Heart left ventricle (tissue), 16 donors: Measurements from ENCODE around the gene KRT3. TPM values are rescaled to one million over a fixed set of nuclear protein-coding genes. Genes with fewer than 3 reads are reported as not detected.

Source experiments
- ATAC-seq, 4 donors: fragments of 200-7000 bp; cut with Tn5 transposase; one replicate each; pipeline ENCODE4 v1.9.1; 2020 to 2022; ENCODE audit warnings: moderate library complexity in 4 of 4, mild to moderate bottlenecking in 3 of 4, moderate number of reproducible peaks in 1 of 4
- DNase-seq, 5 donors: peaks; one replicate each; pipeline ENCODE4 v3.0.0-alpha.2; 2020
- H3K27ac ChIP-seq, 12 donors: fragments of 200-600 bp; sonication (generic) in 4 of 12; one replicate each; pipeline versions ENCODE4 v1.5.0 to v1.8.0; 2016 to 2022; ENCODE audit warnings: mild to moderate bottlenecking in 2 of 12
- H3K27me3 ChIP-seq, 9 donors: fragments of 200-600 bp; sonication (generic) in 2 of 9; one replicate each; pipeline versions ENCODE4 v1.5.1 to v1.8.0; 2016 to 2022; ENCODE audit warnings: mild to moderate bottlenecking in 3 of 9
- H3K36me3 ChIP-seq, 9 donors: fragments of 200-600 bp; sonication (generic) in 2 of 9; one replicate each; pipeline versions ENCODE4 v1.5.0 to v1.8.0; 2018 to 2022; ENCODE audit warnings: mild to moderate bottlenecking in 2 of 9
- H3K4me1 ChIP-seq, 12 donors: fragments of 200-600 bp; sonication (generic) in 4 of 12; one replicate each; pipeline versions ENCODE4 v1.5.0 to v1.8.0; 2016 to 2022; ENCODE audit warnings: mild to moderate bottlenecking in 3 of 12
- H3K4me3 ChIP-seq, 12 donors: fragments of 200-600 bp; sonication (generic) in 4 of 12; one replicate each; pipeline versions ENCODE4 v1.5.0 to v1.8.0; 2017 to 2022; ENCODE audit warnings: mild to moderate bottlenecking in 9 of 12, moderate library complexity in 4 of 12
- H3K9me3 ChIP-seq, 12 donors: fragments of 200-600 bp; sonication (generic) in 4 of 12; one replicate each; pipeline versions ENCODE4 v1.5.0 to v1.8.0; 2016 to 2022; ENCODE audit warnings: mild to moderate bottlenecking in 1 of 12
- POLR2A ChIP-seq, 2 donors: fragments of 450-650 bp; IDR thresholded peaks; one replicate each; pipeline ENCODE4 v1.6.1; 2017; ENCODE audit warnings: antibody characterized with exemption in 2 of 2, mild to moderate bottlenecking in 2 of 2, moderate library complexity in 2 of 2
- WGBS, 4 donors: extraction: QIAGEN DNeasy Blood & Tissue Kit in 2 of 4; methylation state at CpG; one replicate each; pipeline versions ENCODE4 v1.1.5 to v1.1.7; 2013 to 2018; 5-methylcytosine and 5-hydroxymethylcytosine counted together
- intact Hi-C, 10 donors: fragments of 100-400 bp; cut with DNase I; formaldehyde crosslinking; loops; one replicate each; pipeline versions ENCODE4 v1.11.1 to v1.14.2; 2022
- polyA plus RNA-seq, 2 donors: library from polyadenylated mRNA; stranded (reverse); fragments of 200-250 nt; gene quantifications; one replicate each; pipeline ENCODE4 v1.2.3, GENCODE V29; 2013
- total RNA-seq, 9 donors: library from RNA; depleted of rRNA in 2 of 9; stranded (reverse); fragments of >200 nt in 2 of 9; fragmentation: NEBNext Ultra II Directional in 3 of 9; extraction: Animal tissue kit (Norgen Biotek cat#: 25700) in 3 of 9; gene quantifications; one replicate each; pipeline versions ENCODE4 v1.1.0 to v1.2.4, GENCODE V29; 2016 to 2023
- TF ChIP-seq, protein P1 (sequence below), 12 donors: fragments of 200-600 bp; sonication (generic) in 4 of 12; IDR thresholded peaks; one replicate each; pipeline versions ENCODE4 v1.5.0 to v1.8.0; 2018 to 2022; ENCODE audit warnings: antibody characterized with exemption in 12 of 12, mild to moderate bottlenecking in 5 of 12
- donor health status: ischemic (EF 13 %, LVEDD 7.1; RV severe dilation, severe dysfunction).
- donor health status: healthy with polysubstance abuse.
- donor health status: DM: no; HTN: yes; CAD: no.
- donor health status: DM: no; HTN: no; CAD: no.
- donor health status: ischemic (EF 25% LVEDD 6.9; RV normal size, moderate dysfunction).
- donor health status: ischemic (EF 25% LVEDD 5.7; RV mildly dilated, moderate dysfunction).
- donor health status: healthy.
- donor health status: DM: yes; HTN: yes; CAD: no.
- donor health status: ischemic (EF 35%, LVEDD 5.7; RV mildly dilated, moderate dysfunction).
- donor health status: nonischemic (EF 11% LVEDD 7.7; RV severe dilation, severe dysfunction).
- donor health status: DM: yes; HTN: yes; CAD: no.
- donor health status: PGD.
- donor health status: ischemic (EF 29% LVEDD 5.4; RV normal size, mild dysfunction).
- donor health status: nonischemic (EF 23%, LVEDD 6.1; RV moderate dilation, normal function).

The KRT3 gene
- total and polyA plus RNA-seq, 11 donors = not detected

DNA sequence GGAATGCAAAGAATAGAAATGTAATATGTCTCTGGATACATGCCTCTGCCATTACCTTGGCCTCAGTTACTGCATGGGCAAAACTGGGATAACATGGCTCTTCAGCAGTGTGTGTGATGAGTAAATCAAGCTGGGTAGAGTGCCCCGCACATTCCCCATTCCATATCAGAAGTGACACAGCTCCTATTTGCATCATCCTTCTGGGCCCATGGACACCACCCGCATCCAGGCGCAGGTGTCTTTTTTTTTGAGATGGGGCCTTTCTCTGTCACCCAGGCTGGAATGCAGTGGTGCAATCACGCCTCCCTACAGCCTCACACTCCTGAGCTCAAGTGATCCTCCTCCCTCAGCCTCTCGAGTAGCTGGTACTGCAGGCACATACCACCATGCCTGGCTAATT is 50.4 kb downstream of the KRT3 start:
- 71 to 81% (median 78%) methylated on average over 5 of the region's 5 CpGs for WGBS, 4 donors
- Histone ChIP-seq H3K36me3 (no peaks in the 10 kb centered on the region), H3K9me3 (no peaks in the 10 kb centered on the region), H3K27ac (no peak overlapping the region), H3K4me1 (no peaks in the 10 kb centered on the region), H3K27me3 (peaks cover 0 to 33% (median 0%) of the 10 kb centered on the region in 9 donors), H3K4me3 (no peak overlapping the region)
- ATAC-seq (no peak), DNase-seq (no peak)
- TF ChIP-seq, protein P1, sequence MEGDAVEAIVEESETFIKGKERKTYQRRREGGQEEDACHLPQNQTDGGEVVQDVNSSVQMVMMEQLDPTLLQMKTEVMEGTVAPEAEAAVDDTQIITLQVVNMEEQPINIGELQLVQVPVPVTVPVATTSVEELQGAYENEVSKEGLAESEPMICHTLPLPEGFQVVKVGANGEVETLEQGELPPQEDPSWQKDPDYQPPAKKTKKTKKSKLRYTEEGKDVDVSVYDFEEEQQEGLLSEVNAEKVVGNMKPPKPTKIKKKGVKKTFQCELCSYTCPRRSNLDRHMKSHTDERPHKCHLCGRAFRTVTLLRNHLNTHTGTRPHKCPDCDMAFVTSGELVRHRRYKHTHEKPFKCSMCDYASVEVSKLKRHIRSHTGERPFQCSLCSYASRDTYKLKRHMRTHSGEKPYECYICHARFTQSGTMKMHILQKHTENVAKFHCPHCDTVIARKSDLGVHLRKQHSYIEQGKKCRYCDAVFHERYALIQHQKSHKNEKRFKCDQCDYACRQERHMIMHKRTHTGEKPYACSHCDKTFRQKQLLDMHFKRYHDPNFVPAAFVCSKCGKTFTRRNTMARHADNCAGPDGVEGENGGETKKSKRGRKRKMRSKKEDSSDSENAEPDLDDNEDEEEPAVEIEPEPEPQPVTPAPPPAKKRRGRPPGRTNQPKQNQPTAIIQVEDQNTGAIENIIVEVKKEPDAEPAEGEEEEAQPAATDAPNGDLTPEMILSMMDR (IDR thresholded peaks at IDR 0.05) = no peak
- TF ChIP-seq POLR2A (IDR thresholded peaks at IDR 0.05) = no peak
- intact Hi-C loops = no loop called here

DNA sequence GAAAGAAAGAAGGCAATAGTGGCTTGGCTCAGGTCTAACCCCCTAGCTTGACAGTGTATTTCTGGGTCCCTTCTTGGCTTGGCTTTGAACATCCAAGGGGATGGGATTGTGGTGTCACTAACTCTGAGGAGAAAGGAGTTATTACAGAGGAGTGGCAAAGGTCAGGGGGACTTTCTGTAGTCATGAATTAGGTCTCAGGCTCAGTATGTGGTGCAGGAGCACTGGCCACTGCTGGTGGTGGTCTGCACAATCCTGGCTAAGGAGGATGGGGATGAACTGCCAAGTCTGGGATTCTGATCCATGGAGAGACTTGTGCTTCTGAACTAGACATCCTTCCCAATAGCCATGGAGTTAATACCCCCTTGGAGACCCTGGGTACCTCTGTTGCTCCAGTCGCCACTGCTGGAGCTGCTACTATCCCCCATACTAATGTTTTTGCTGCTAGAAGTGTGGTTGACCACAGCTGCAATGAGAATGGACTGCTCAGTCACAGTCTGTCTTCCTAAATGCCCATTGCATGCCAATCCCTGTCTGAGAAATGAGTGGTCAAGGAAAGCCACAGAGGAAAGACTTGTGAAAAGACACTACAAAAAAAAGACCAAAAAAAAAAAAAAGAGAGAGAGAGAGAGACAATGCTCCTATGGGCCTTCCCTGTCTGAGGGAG is 51.3 kb downstream of the KRT3 start:
- Histone ChIP-seq H3K36me3 (no peaks in the 10 kb centered on the region), H3K4me1 (no peaks in the 10 kb centered on the region), H3K9me3 (no peaks in the 10 kb centered on the region), H3K27me3 (peaks cover 0 to 33% (median 0%) of the 10 kb centered on the region in 9 donors), H3K4me3 (no peak overlapping the region), H3K27ac (no peak overlapping the region)
- DNase-seq = no peak
- WGBS, 4 donors = 33 to 78% (median 67%) methylated on average over 1 of the region's 1 CpG
- intact Hi-C loops = no loop called here
- TF ChIP-seq POLR2A (IDR thresholded peaks at IDR 0.05) = no peak
- TF ChIP-seq, protein P1 (IDR thresholded peaks at IDR 0.05) = no peak
- no peak for ATAC-seq

DNA sequence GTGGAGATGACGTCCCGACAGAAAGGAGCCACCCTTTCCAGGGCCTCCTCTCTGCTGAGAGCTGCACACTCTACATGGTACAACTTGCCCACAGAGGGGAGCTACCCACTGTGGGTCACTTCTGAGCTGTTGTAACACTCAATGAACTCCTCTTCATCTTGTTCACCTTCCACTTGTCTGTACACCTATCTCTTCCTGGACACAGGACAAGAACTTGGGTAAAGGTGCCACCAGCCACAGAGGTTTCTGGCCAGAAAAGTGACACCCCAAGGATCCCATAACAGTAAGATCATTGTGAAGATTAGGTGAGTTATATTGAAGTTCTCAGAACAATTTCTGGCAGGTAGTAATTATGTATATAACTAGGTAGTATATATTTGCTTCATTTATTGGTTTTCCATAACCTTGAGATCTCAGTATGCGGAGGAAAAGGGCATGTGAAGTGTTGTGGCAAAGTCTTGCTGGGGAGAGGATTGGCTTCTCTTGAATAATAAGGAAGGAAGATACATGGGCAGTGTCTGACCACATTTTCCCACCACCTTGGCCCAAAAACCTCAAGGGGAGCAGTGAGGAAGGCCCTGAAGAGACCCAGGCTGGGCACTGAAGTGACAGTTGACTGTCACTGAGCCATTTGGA is 53.0 kb downstream of the KRT3 start:
- intact Hi-C loops = no loop called here
- no peaks in the 10 kb centered on the region for H3K36me3 ChIP-seq
- 73 to 83% (median 81%) methylated on average over 3 of the region's 3 CpGs for whole genome bisulfite sequencing, 4 donors
- no peak overlapping the region for H3K27ac ChIP-seq
- no peaks in the 10 kb centered on the region for H3K4me1 ChIP-seq
- DNase-seq (no peak), ATAC-seq (no peak)
- no peak overlapping the region for H3K4me3 ChIP-seq
- TF ChIP-seq, protein P1 (IDR thresholded peaks at IDR 0.05) = no peak
- TF ChIP-seq POLR2A (IDR thresholded peaks at IDR 0.05) = no peak
- H3K27me3 ChIP-seq = peaks cover 0 to 33% (median 0%) of the 10 kb centered on the region in 9 donors
- no peaks in the 10 kb centered on the region for H3K9me3 ChIP-seq

DNA sequence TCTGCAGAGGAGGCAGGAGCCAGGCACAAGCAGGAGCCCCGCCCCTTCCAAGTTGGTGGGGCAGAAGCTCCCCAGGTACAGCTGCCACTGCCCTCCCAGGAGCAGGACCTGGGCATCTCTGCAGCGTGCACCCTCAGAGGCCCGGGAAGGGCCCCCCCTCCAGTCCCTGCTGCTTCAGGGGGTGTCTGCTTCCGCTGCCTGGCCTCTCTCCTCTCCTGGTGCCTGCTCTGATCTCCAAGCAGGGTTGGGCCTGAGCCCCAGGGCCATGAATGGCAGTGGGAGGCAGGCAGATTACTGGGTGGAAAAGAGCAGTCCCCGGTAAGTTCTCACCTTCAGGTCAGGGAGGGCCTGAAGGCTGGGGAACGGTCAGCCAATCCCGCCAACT is 53.7 kb downstream of the KRT3 start:
- Histone ChIP-seq H3K36me3 (no peaks in the 10 kb centered on the region), H3K9me3 (no peaks in the 10 kb centered on the region), H3K27ac (no peak overlapping the region), H3K4me3 (no peak overlapping the region), H3K4me1 (no peaks in the 10 kb centered on the region), H3K27me3 (peaks cover 0 to 31% (median 0%) of the 10 kb centered on the region in 9 donors)
- intact Hi-C loops = no loop called here
- 67 to 74% (median 73%) methylated on average over 4 to 7 of the region's 7 CpGs; no CpG with 5 or more reads in 1 of the 4 donors for whole genome bisulfite sequencing, 4 donors
- ATAC-seq (peak in 1 of 4 donors; percentile 20), DNase-seq (no peak)
- TF ChIP-seq, protein P1 (IDR thresholded peaks at IDR 0.05) = no peak
- TF ChIP-seq POLR2A (IDR thresholded peaks at IDR 0.05) = no peak
